HUES48 (cell line): ENCODE results near the gene FZR1.

Experiments
- H3K27ac ChIP-seq: one replicate; pipeline ENCODE4 v1.7.0; 2013; ENCODE audit warnings: low read depth, low read length, inconsistent platforms
- H3K27me3 ChIP-seq: 2 replicates; pipeline ENCODE4 v1.6.1; 2013; ENCODE audit warnings: mild to moderate bottlenecking, low read length; ENCODE audit not compliant: control insufficient read depth, insufficient read depth
- H3K36me3 ChIP-seq: 2 replicates; pipeline ENCODE4 v1.6.1; 2013; ENCODE audit warnings: low read length; ENCODE audit not compliant: control insufficient read depth, insufficient read depth
- H3K4me1 ChIP-seq: 2 replicates; pipeline ENCODE4 v1.6.1; 2013; ENCODE audit warnings: mild to moderate bottlenecking, low read length; ENCODE audit not compliant: control insufficient read depth, insufficient read depth
- H3K4me3 ChIP-seq: 2 replicates; pipeline ENCODE4 v1.5.1; 2013; ENCODE audit warnings: mild to moderate bottlenecking, low read depth, low read length
- H3K9ac ChIP-seq: 2 replicates; pipeline ENCODE4 v1.6.1; 2013; ENCODE audit warnings: mild to moderate bottlenecking, low read depth, low read length, moderate library complexity
- H3K9me3 ChIP-seq: 2 replicates; pipeline ENCODE4 v1.6.1; 2013; ENCODE audit warnings: low read length; ENCODE audit not compliant: control insufficient read depth, insufficient read depth

Gene FZR1

GRCh38 chr19:3544742-3545668 lies 38.9 kb downstream of the FZR1 start:
- no peak overlapping the region for H3K27ac ChIP-seq
- no peaks in the 10 kb centered on the region for H3K9me3 ChIP-seq
- no peaks in the 10 kb centered on the region for H3K27me3 ChIP-seq
- H3K36me3 ChIP-seq: peaks cover 7% of the 10 kb centered on the region; the same call in 1 of the 2 replicates
- H3K4me3 ChIP-seq: no peak overlapping the region
- no peak overlapping the region for H3K9ac ChIP-seq
- no peaks in the 10 kb centered on the region for H3K4me1 ChIP-seq

GRCh38 chr19:3545669-3546034 lies 39.5 kb downstream of the FZR1 start:
- H3K4me3 ChIP-seq: no peak overlapping the region
- no peaks in the 10 kb centered on the region for H3K9me3 ChIP-seq
- H3K27ac ChIP-seq: no peak overlapping the region
- peaks cover 7% of the 10 kb centered on the region; the same call in 1 of the 2 replicates for H3K36me3 ChIP-seq
- no peak overlapping the region for H3K9ac ChIP-seq
- no peaks in the 10 kb centered on the region for H3K27me3 ChIP-seq
- no peaks in the 10 kb centered on the region for H3K4me1 ChIP-seq

- no peaks in the 10 kb centered on the region for H3K27me3 ChIP-seq
- H3K4me3 ChIP-seq: no peak overlapping the region
- no peaks in the 10 kb centered on the region for H3K9me3 ChIP-seq
- H3K9ac ChIP-seq: no peak overlapping the region
- H3K4me1 ChIP-seq: no peaks in the 10 kb centered on the region
- peaks cover 7% of the 10 kb centered on the region; the same call in 1 of the 2 replicates for H3K36me3 ChIP-seq
- no peak overlapping the region for H3K27ac ChIP-seq
Observed at GRCh38 chr19:3546119-3546518, 40.0 kb downstream of the FZR1 start.

- no peak overlapping the region for H3K9ac ChIP-seq
- no peak overlapping the region for H3K27ac ChIP-seq
- H3K36me3 ChIP-seq: peaks cover 7% of the 10 kb centered on the region; the same call in 1 of the 2 replicates
- no peaks in the 10 kb centered on the region for H3K4me1 ChIP-seq
- no peaks in the 10 kb centered on the region for H3K9me3 ChIP-seq
- H3K4me3 ChIP-seq: no peak overlapping the region
- no peaks in the 10 kb centered on the region for H3K27me3 ChIP-seq
Observed at GRCh38 chr19:3547301-3547731, 41.2 kb downstream of the FZR1 start.

- H3K4me3 ChIP-seq: no peak overlapping the region
- H3K27ac ChIP-seq: no peak overlapping the region
- H3K9me3 ChIP-seq: no peaks in the 10 kb centered on the region
- H3K4me1 ChIP-seq: no peaks in the 10 kb centered on the region
- H3K36me3 ChIP-seq: peaks cover 7% of the 10 kb centered on the region; the same call in 1 of the 2 replicates
- no peak overlapping the region for H3K9ac ChIP-seq
- H3K27me3 ChIP-seq: no peaks in the 10 kb centered on the region
Observed at GRCh38 chr19:3547767-3548282, 41.7 kb downstream of the FZR1 start.

- Histone ChIP-seq H3K36me3 (peaks cover 7% of the 10 kb centered on the region; the same call in 1 of the 2 replicates), H3K4me3 (no peak overlapping the region), H3K9me3 (no peaks in the 10 kb centered on the region), H3K27ac (no peak overlapping the region), H3K27me3 (no peaks in the 10 kb centered on the region), H3K4me1 (no peaks in the 10 kb centered on the region), H3K9ac (no peak overlapping the region)
Observed at GRCh38 chr19:3548606-3549005, 42.5 kb downstream of the FZR1 start.

- Histone ChIP-seq H3K36me3 (peaks cover 7% of the 10 kb centered on the region; the same call in 1 of the 2 replicates), H3K9ac (no peak overlapping the region), H3K4me1 (no peaks in the 10 kb centered on the region), H3K9me3 (no peaks in the 10 kb centered on the region), H3K27me3 (no peaks in the 10 kb centered on the region), H3K4me3 (no peak overlapping the region), H3K27ac (no peak overlapping the region)
Observed at GRCh38 chr19:3549816-3550215, 43.7 kb downstream of the FZR1 start.

- no peak overlapping the region for H3K27ac ChIP-seq
- H3K36me3 ChIP-seq: peaks cover 3% of the 10 kb centered on the region; the same call in 1 of the 2 replicates
- H3K9me3 ChIP-seq: no peaks in the 10 kb centered on the region
- no peaks in the 10 kb centered on the region for H3K27me3 ChIP-seq
- H3K4me1 ChIP-seq: no peaks in the 10 kb centered on the region
- no peak overlapping the region for H3K9ac ChIP-seq
- H3K4me3 ChIP-seq: no peak overlapping the region
Observed at GRCh38 chr19:3550947-3551791, 45.1 kb downstream of the FZR1 start.

GRCh38 chr19:3551792-3552095 lies 45.6 kb downstream of the FZR1 start:
- 0 out of 2 replicates have a peak, but pooled peaks cover 3% of the 10 kb centered on the region for H3K27me3 ChIP-seq
- H3K9me3 ChIP-seq: no peaks in the 10 kb centered on the region
- no peak overlapping the region for H3K9ac ChIP-seq
- no peak overlapping the region for H3K4me3 ChIP-seq
- H3K27ac ChIP-seq: no peak overlapping the region
- peaks cover 4% of the 10 kb centered on the region; the same call in 1 of the 2 replicates for H3K4me1 ChIP-seq
- no peaks in the 10 kb centered on the region; the same call in 1 of the 2 replicates for H3K36me3 ChIP-seq

- Histone ChIP-seq H3K27ac (no peak overlapping the region), H3K9ac (no peak overlapping the region), H3K4me1 (peaks cover 4% of the 10 kb centered on the region; the same call in 1 of the 2 replicates), H3K27me3 (0 out of 2 replicates have a peak, but pooled peaks cover 6% of the 10 kb centered on the region), H3K9me3 (no peaks in the 10 kb centered on the region), H3K4me3 (no peak overlapping the region), H3K36me3 (no peaks in the 10 kb centered on the region)
Observed at GRCh38 chr19:3554254-3555083, 48.4 kb downstream of the FZR1 start.
